ENCODE data around the gene BLTP3B.

DNA sequence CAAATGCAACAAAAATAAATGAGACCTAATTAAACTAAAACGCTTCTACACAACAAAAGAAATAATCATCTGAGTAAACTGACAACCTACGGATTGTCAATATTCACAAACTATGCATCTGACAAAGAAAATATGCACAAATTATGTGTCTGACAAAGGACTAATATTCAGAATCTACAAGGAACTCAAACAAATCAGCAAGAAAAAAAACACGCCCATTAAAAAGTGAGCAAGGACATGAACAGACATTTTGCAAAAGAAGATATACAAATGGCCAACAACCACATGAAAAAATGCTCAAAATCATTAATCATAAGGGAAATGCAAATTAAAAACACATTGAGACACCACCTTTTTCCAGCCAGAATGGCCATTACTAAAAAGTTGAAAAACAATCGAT lies 37.0 kb downstream of the BLTP3B start:
- TF ChIP-seq BHLHE40 (IDR thresholded peaks at IDR 0.05; ENCODE audit: borderline replicate concordance), result no peak
- TF ChIP-seq FOXA1 (IDR thresholded peaks at IDR 0.05), result no peak
- no peak for TF ChIP-seq SP1 (IDR thresholded peaks at IDR 0.05)
- TF ChIP-seq TARDBP (IDR thresholded peaks at IDR 0.05), result no peak
- TF ChIP-seq SUZ12 (IDR thresholded peaks at IDR 0.05), result no peak
- no peak for TF ChIP-seq L3MBTL2 (conservative IDR thresholded peaks at IDR 0.05)
- TF ChIP-seq FOXM1 (IDR thresholded peaks at IDR 0.05; ENCODE audit: borderline replicate concordance), result no peak

All from HEK293T (cell line).